NCI-H2081 treated with DMSO at 0.1 percent for 48 hours (cell line): Measurements from ENCODE around the gene KDM4C.
"Not testable (repeated sequence)": the region's sequence is repeated elsewhere in the genome, so short reads cannot be mapped to it uniquely, and the experiment has no call there.

Source experiments
- DNase-seq: peaks from one replicate; lab custom pipeline; 2025; lab: John Stamatoyannopoulos, UW

KDM4C gene

GRCh38 chr9:6975198-6975597 lies 217.4 kb downstream of the KDM4C start:
- no peak for DNase-seq

- no peak for DNase-seq
Measured at GRCh38 chr9:6977761-6978160, 220.0 kb downstream of the KDM4C start.

- no peak for DNase-seq
Measured at GRCh38 chr9:6978591-6978990, 220.8 kb downstream of the KDM4C start.

GRCh38 chr9:6984941-6985578 lies 227.3 kb downstream of the KDM4C start:
- DNase-seq, result no peak

GRCh38 chr9:6986141-6986815 lies 228.5 kb downstream of the KDM4C start:
- no peak for DNase-seq

GRCh38 chr9:6987381-6987780 lies 229.6 kb downstream of the KDM4C start:
- DNase-seq, result no peak

- no peak for DNase-seq
Measured at GRCh38 chr9:6991418-6991817, 233.6 kb downstream of the KDM4C start.

- DNase-seq, result no peak
Measured at GRCh38 chr9:6996061-6996854, 238.5 kb downstream of the KDM4C start.

GRCh38 chr9:6997330-6997729 lies 239.6 kb downstream of the KDM4C start:
- DNase-seq, result no peak

GRCh38 chr9:6999794-7000193 lies 242.0 kb downstream of the KDM4C start:
- DNase-seq, result no peak

GRCh38 chr9:7001571-7001970 lies 243.8 kb downstream of the KDM4C start:
- no peak for DNase-seq

- no peak for DNase-seq
Measured at GRCh38 chr9:7003861-7004260, 246.1 kb downstream of the KDM4C start.

GRCh38 chr9:7006417-7006816 lies 248.6 kb downstream of the KDM4C start:
- DNase-seq, result no peak

GRCh38 chr9:7008411-7008810 lies 250.6 kb downstream of the KDM4C start:
- DNase-seq, result no peak

- no peak for DNase-seq
Measured at GRCh38 chr9:7009065-7009464, 251.3 kb downstream of the KDM4C start.

GRCh38 chr9:7011395-7012067 lies 253.8 kb downstream of the KDM4C start:
- no peak for DNase-seq

- DNase-seq, result no peak
Measured at GRCh38 chr9:7027996-7028395, 270.2 kb downstream of the KDM4C start.

GRCh38 chr9:7028591-7028990 lies 270.8 kb downstream of the KDM4C start:
- no peak for DNase-seq

GRCh38 chr9:7030943-7031342 lies 273.2 kb downstream of the KDM4C start:
- DNase-seq, result not testable (repeated sequence)

GRCh38 chr9:7033076-7034045 lies 275.6 kb downstream of the KDM4C start:
- no peak for DNase-seq

GRCh38 chr9:7037176-7037575 lies 279.4 kb downstream of the KDM4C start:
- no peak for DNase-seq
